ENCODE results near the gene WDR41. TPM values are rescaled to one million over a fixed set of nuclear protein-coding genes. Genes with fewer than 3 reads are reported as not detected.

Gene WDR41, protein sequence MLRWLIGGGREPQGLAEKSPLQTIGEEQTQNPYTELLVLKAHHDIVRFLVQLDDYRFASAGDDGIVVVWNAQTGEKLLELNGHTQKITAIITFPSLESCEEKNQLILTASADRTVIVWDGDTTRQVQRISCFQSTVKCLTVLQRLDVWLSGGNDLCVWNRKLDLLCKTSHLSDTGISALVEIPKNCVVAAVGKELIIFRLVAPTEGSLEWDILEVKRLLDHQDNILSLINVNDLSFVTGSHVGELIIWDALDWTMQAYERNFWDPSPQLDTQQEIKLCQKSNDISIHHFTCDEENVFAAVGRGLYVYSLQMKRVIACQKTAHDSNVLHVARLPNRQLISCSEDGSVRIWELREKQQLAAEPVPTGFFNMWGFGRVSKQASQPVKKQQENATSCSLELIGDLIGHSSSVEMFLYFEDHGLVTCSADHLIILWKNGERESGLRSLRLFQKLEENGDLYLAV
- total RNA-seq (2014; rRNA removed; shearing (Covaris generic)) (173 TPM in 2 replicates), polyA plus RNA-seq (2016; fragmentation: Nextera tagmentation; extraction: Ambion mirVana) (96.9 and 103 TPM in 2 replicates)

DNA sequence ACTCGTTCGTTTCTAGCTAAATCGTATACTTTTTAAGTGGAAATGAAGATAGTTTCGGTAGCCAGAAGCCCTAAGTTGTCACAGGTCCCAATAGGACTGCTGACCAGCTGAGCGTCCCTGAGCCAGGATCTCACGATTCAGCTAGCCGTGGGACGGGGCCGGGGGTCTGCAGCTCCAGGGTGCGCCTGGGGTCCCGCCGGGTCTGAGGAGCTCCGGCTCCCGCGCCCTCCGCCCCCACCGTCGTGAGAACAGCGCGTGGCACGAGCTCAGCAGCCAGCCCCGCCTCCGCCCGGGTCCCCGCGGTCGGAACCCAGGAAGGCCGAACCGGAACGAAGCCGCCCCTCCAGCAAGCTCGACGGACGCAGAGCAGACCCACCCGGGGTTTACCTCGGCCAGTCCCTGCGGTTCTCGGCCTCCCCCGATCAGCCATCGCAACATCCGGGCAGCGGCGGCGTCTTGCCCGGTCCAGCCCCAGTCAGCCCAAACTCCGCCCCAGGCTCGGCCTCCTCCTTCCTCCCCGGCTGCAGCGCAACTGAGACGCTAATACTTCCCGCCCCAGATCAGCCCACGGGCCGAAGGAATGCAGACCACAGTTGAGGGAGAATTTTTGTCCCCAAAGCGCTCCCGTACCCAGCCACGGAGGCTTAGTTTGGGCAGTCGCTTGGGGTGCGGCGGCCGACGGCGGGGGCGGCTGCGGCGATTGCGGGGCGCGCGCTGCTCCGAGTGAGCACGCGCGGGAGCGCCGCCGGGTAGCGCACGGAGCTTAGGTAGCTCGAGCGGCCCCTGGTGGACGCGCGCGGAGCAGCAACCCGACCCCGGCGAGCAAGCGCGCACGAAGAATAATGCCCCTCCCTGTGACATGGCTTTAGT, at the start of gene WDR41:
TSS of gene WDR41 (minus strand) at position 534 of the 870 bp plus-strand sequence. CDS start at position 438, 96 bp downstream.
- no peaks in the 10 kb centered on the region for H3K9me2 ChIP-seq (ENCODE audit: insufficient read depth)
- TF ChIP-seq EZH2 (IDR thresholded peaks at IDR 0.05; ENCODE audit: insufficient read depth, poor library complexity, severe bottlenecking) (no peak), EZH2phosphoT487 (IDR thresholded peaks at IDR 0.05; ENCODE audit: insufficient read depth, low read depth) (no peak)
- peak within 1 kb of the TSS; percentile 93 for H3K9ac ChIP-seq
- peak; percentile 97 for DNase-seq
- in situ Hi-C loops (cut with MboI): loop anchor here (10.0 kb wide), 1 partner anchor 347 kb away; no protein-coding TSS in a partner anchor
- H3K27ac ChIP-seq: peak within 1 kb of the TSS; percentile 91
- no peaks in the 10 kb centered on the region for H3K27me3 ChIP-seq (replicated peaks; ENCODE audit: insufficient read depth)
- H3K79me2 ChIP-seq (ENCODE audit: insufficient read depth): peaks cover 39% of the 10 kb centered on the region
- H3K4me3 ChIP-seq: peak within 1 kb of the TSS; percentile 82
- no peaks in the 10 kb centered on the region for H4K20me1 ChIP-seq (ENCODE audit: insufficient read depth)
- peak within 1 kb of the TSS; percentile 82 for H3K4me2 ChIP-seq (ENCODE audit: unreplicated experiment)
- peak within 1 kb of the TSS; percentile 90 for H2AFZ ChIP-seq
- H3K4me1 ChIP-seq (ENCODE audit: insufficient read depth): peaks cover 15% of the 10 kb centered on the region; the same call in 1 of the 2 replicates
- WGBS, 2 experiments (ENCODE audit: low coverage in 1 of 2, low lambda C conversion rate in 2 of 2, missing lambda C conversion rate in 2 of 2): 1% methylated on average over 73 to 83 of the region's 90 CpGs
- H3F3A ChIP-seq (ENCODE audit: insufficient read depth): no peaks in the 10 kb centered on the region
- H3K36me3 ChIP-seq (ENCODE audit: low read depth): peaks cover 5% of the 10 kb centered on the region; the same call in 1 of the 2 replicates
- H3K9me3 ChIP-seq (ENCODE audit: low read depth): no peaks in the 10 kb centered on the region

DNA sequence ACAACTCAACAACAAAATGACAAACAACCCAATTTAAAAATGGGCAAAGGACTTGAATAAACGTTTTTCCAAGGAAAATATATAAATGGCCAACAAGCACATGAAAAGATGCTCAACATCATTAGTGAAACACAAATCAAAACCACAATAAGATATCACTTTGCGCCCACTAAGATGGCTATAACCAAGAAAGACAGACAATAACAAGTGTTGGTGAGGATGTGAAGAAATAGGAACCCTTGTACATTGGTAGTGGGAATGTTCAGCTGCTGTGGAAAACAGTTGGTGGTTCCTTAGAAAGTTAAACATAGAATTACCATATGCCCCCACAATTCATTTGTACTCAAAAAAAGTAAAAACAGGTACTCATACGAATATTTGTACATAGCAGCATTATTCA, 39.2 kb upstream of the WDR41 start:
- in situ Hi-C loops (cut with MboI): no loop called here
- 33 to 37% methylated on average over 3 of the region's 3 CpGs for WGBS, 2 experiments (ENCODE audit: low coverage in 1 of 2, low lambda C conversion rate in 2 of 2, missing lambda C conversion rate in 2 of 2)

DNA sequence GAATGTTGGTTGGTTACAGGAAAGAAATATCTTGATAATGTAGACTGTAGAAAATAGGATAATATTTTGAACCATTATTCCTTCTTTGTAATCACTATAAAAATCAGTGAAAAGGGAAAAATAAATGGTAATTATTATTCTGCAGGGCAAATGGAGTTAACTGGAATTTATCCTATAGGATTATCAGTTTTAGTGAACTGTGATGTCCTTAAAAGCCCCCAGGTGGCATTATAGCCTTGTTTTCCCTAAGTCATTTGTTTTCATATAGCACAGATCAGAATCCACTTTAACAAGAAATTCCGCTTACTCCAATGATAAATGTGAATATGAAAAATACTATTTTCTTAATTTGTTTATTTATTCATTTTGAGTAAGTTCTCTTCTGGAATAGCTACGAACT, 26.2 kb upstream of the WDR41 start:
- H2AFZ ChIP-seq: no peak overlapping the region
- no peak overlapping the region for H3K9ac ChIP-seq
- no peaks in the 10 kb centered on the region for H3K9me3 ChIP-seq (ENCODE audit: low read depth)
- H3K79me2 ChIP-seq (ENCODE audit: insufficient read depth): no peaks in the 10 kb centered on the region
- H3K36me3 ChIP-seq (ENCODE audit: low read depth): no peaks in the 10 kb centered on the region
- TF ChIP-seq EZH2 (IDR thresholded peaks at IDR 0.05; ENCODE audit: insufficient read depth, poor library complexity, severe bottlenecking): no peak
- TF ChIP-seq EZH2phosphoT487 (IDR thresholded peaks at IDR 0.05; ENCODE audit: insufficient read depth, low read depth): no peak
- H3K27me3 ChIP-seq (replicated peaks; ENCODE audit: insufficient read depth): peaks cover 16% of the 10 kb centered on the region; the same call in 1 of the 2 replicates
- H4K20me1 ChIP-seq (ENCODE audit: insufficient read depth): no peaks in the 10 kb centered on the region
- H3K9me2 ChIP-seq (ENCODE audit: insufficient read depth): no peaks in the 10 kb centered on the region
- 48 to 50% methylated on average over 2 of the region's 2 CpGs for WGBS, 2 experiments (ENCODE audit: low coverage in 1 of 2, low lambda C conversion rate in 2 of 2, missing lambda C conversion rate in 2 of 2)
- H3K4me1 ChIP-seq (ENCODE audit: insufficient read depth): no peaks in the 10 kb centered on the region
- in situ Hi-C loops (cut with MboI): no loop called here
- no peak overlapping the region for H3K27ac ChIP-seq
- no peak overlapping the region for H3K4me2 ChIP-seq (ENCODE audit: unreplicated experiment)
- H3F3A ChIP-seq (ENCODE audit: insufficient read depth): no peaks in the 10 kb centered on the region
- DNase-seq: peak; percentile 16
- no peak overlapping the region for H3K4me3 ChIP-seq

More for the DNA sequence above, 39.2 kb upstream of the WDR41 start:
- peaks cover 62% of the 10 kb centered on the region for H3K27me3 ChIP-seq (replicated peaks; ENCODE audit: insufficient read depth)
- no peaks in the 10 kb centered on the region for H4K20me1 ChIP-seq (ENCODE audit: insufficient read depth)
- H3K36me3 ChIP-seq (ENCODE audit: low read depth): no peaks in the 10 kb centered on the region
- no peaks in the 10 kb centered on the region for H3F3A ChIP-seq (ENCODE audit: insufficient read depth)
- no peak for DNase-seq
- H3K9me2 ChIP-seq (ENCODE audit: insufficient read depth): no peaks in the 10 kb centered on the region
- no peaks in the 10 kb centered on the region for H3K4me1 ChIP-seq (ENCODE audit: insufficient read depth)
- H3K9ac ChIP-seq: no peak overlapping the region
- H3K27ac ChIP-seq: no peak overlapping the region
- H3K4me2 ChIP-seq (ENCODE audit: unreplicated experiment): no peak overlapping the region
- no peaks in the 10 kb centered on the region for H3K9me3 ChIP-seq (ENCODE audit: low read depth)
- no peak overlapping the region for H2AFZ ChIP-seq
- TF ChIP-seq EZH2phosphoT487 (IDR thresholded peaks at IDR 0.05; ENCODE audit: insufficient read depth, low read depth) (no peak), EZH2 (IDR thresholded peaks at IDR 0.05; ENCODE audit: insufficient read depth, poor library complexity, severe bottlenecking) (no peak)
- H3K79me2 ChIP-seq (ENCODE audit: insufficient read depth): no peaks in the 10 kb centered on the region
- H3K4me3 ChIP-seq: no peak overlapping the region

DNA sequence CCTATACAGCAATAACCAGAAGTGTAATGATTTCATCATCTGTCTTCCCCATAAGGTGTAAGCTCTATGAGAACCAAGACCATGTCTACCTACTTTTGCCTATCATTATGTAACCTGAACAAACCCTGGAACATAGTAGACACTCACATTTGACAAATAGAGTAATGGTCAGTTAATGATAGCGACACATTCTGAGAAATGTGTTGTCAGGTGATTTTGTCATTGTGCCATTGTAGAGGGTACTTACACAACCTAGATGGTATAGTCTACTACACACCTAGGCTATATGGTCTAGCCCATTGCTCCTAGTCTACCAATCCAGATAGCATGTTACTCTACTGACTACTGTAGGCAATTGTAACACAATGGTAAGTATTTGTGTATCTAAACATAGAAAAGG, 22.3 kb upstream of the WDR41 start:
- DNase-seq: no peak
- TF ChIP-seq EZH2 (IDR thresholded peaks at IDR 0.05; ENCODE audit: insufficient read depth, poor library complexity, severe bottlenecking): no peak
- TF ChIP-seq EZH2phosphoT487 (IDR thresholded peaks at IDR 0.05; ENCODE audit: insufficient read depth, low read depth): no peak
- in situ Hi-C loops (cut with MboI): no loop called here
- no peaks in the 10 kb centered on the region for H3K79me2 ChIP-seq (ENCODE audit: insufficient read depth)
- WGBS, 2 experiments (ENCODE audit: low coverage in 1 of 2, low lambda C conversion rate in 2 of 2, missing lambda C conversion rate in 2 of 2): 76 to 88% methylated on average over 1 of the region's 1 CpG
- H2AFZ ChIP-seq: no peak overlapping the region
- no peaks in the 10 kb centered on the region for H3F3A ChIP-seq (ENCODE audit: insufficient read depth)
- H3K27ac ChIP-seq: no peak overlapping the region
- no peaks in the 10 kb centered on the region for H3K36me3 ChIP-seq (ENCODE audit: low read depth)
- no peak overlapping the region for H3K4me3 ChIP-seq
- H3K9me3 ChIP-seq (ENCODE audit: low read depth): no peaks in the 10 kb centered on the region
- H3K4me1 ChIP-seq (ENCODE audit: insufficient read depth): no peaks in the 10 kb centered on the region
- no peaks in the 10 kb centered on the region for H4K20me1 ChIP-seq (ENCODE audit: insufficient read depth)
- no peak overlapping the region for H3K4me2 ChIP-seq (ENCODE audit: unreplicated experiment)
- H3K27me3 ChIP-seq (replicated peaks; ENCODE audit: insufficient read depth): peaks cover 9% of the 10 kb centered on the region; the same call in 1 of the 2 replicates
- no peaks in the 10 kb centered on the region for H3K9me2 ChIP-seq (ENCODE audit: insufficient read depth)
- no peak overlapping the region for H3K9ac ChIP-seq
